Stimulated activated naive CD8-positive, alpha-beta T cell treated with anti-CD3 and anti-CD28 coated beads, Interleukin-15, Interleukin-2, amounts not matched to agents 100 ng/mL and 50 ng/mL, for 24 hours (primary cell): ENCODE data around the gene ST13.

Experiments
- H3K27ac Mint-ChIP-seq: one replicate; pipeline ENCODE4 v1.8.0; 2021; ENCODE audit warnings: mild to moderate bottlenecking, mixed read lengths
- H3K27me3 Mint-ChIP-seq: one replicate; pipeline ENCODE4 v1.8.0; 2021; ENCODE audit warnings: mixed read lengths
- H3K36me3 Mint-ChIP-seq: one replicate; pipeline ENCODE4 v1.8.0; 2021; ENCODE audit warnings: low read depth, mixed read lengths
- H3K4me1 Mint-ChIP-seq: one replicate; pipeline ENCODE4 v1.8.0; 2021; ENCODE audit warnings: low read depth, mixed read lengths
- H3K4me3 Mint-ChIP-seq: one replicate; pipeline ENCODE4 v1.8.0; 2021; ENCODE audit warnings: mild to moderate bottlenecking, mixed read lengths
- H3K9me3 Mint-ChIP-seq: one replicate; pipeline ENCODE4 v1.8.0; 2021; ENCODE audit warnings: mixed read lengths

ST13 gene

GRCh38 chr22:40818747-40819598 is 37.5 kb downstream of the ST13 start, which contains the start of gene SLC25A17:
Gene SLC25A17 (minus strand): TSS chr22:40819346. CDS start chr22:40819248, 98 bp downstream.
- Mint-ChIP-seq H3K4me1 (peaks cover 34% of the 10 kb centered on the region), H3K27me3 (no peaks in the 10 kb centered on the region), H3K4me3 (peak within 1 kb of the TSS; percentile 88), H3K27ac (peak within 1 kb of the TSS; percentile 94), H3K9me3 (no peaks in the 10 kb centered on the region), H3K36me3 (peaks cover 39% of the 10 kb centered on the region)

GRCh38 chr22:40818192-40818746 is 38.2 kb downstream of the ST13 start:
- Mint-ChIP-seq H3K27ac (peak overlapping the region; percentile 94), H3K4me3 (peak overlapping the region; percentile 88), H3K36me3 (peaks cover 36% of the 10 kb centered on the region), H3K27me3 (no peaks in the 10 kb centered on the region), H3K4me1 (peaks cover 34% of the 10 kb centered on the region), H3K9me3 (no peaks in the 10 kb centered on the region)

GRCh38 chr22:40817737-40818136 is 38.7 kb downstream of the ST13 start:
- H3K9me3 Mint-ChIP-seq = no peaks in the 10 kb centered on the region
- peak overlapping the region; percentile 75 for H3K27ac Mint-ChIP-seq

GRCh38 chr22:40813912-40814315 is 42.5 kb downstream of the ST13 start:
- no peaks in the 10 kb centered on the region for H3K27me3 Mint-ChIP-seq
- peaks cover 31% of the 10 kb centered on the region for H3K4me1 Mint-ChIP-seq
- H3K9me3 Mint-ChIP-seq = no peaks in the 10 kb centered on the region
- no peak overlapping the region for H3K4me3 Mint-ChIP-seq
- no peak overlapping the region for H3K27ac Mint-ChIP-seq
- peaks cover 36% of the 10 kb centered on the region for H3K36me3 Mint-ChIP-seq

More at GRCh38 chr22:40817737-40818136, 38.7 kb downstream of the ST13 start:
- Mint-ChIP-seq H3K4me3 (peak overlapping the region; percentile 88), H3K27me3 (no peaks in the 10 kb centered on the region), H3K36me3 (peaks cover 35% of the 10 kb centered on the region), H3K4me1 (peaks cover 34% of the 10 kb centered on the region)

- Mint-ChIP-seq H3K27ac (no peak overlapping the region), H3K27me3 (no peaks in the 10 kb centered on the region), H3K4me1 (peaks cover 5% of the 10 kb centered on the region), H3K4me3 (no peak overlapping the region), H3K36me3 (peaks cover 11% of the 10 kb centered on the region), H3K9me3 (no peaks in the 10 kb centered on the region)
These were observed 48.2 kb downstream of the ST13 start for GRCh38 chr22:40808018-40808841.

GRCh38 chr22:40806711-40807110 is 49.7 kb downstream of the ST13 start:
- no peak overlapping the region for H3K27ac Mint-ChIP-seq
- no peaks in the 10 kb centered on the region for H3K4me1 Mint-ChIP-seq
- H3K27me3 Mint-ChIP-seq = no peaks in the 10 kb centered on the region
- no peaks in the 10 kb centered on the region for H3K9me3 Mint-ChIP-seq
- no peak overlapping the region for H3K4me3 Mint-ChIP-seq
- peaks cover 6% of the 10 kb centered on the region for H3K36me3 Mint-ChIP-seq

GRCh38 chr22:40805699-40806203 is 50.7 kb downstream of the ST13 start:
- no peaks in the 10 kb centered on the region for H3K4me1 Mint-ChIP-seq
- no peaks in the 10 kb centered on the region for H3K27me3 Mint-ChIP-seq
- peaks cover 6% of the 10 kb centered on the region for H3K36me3 Mint-ChIP-seq
- H3K9me3 Mint-ChIP-seq = no peaks in the 10 kb centered on the region
- H3K27ac Mint-ChIP-seq = no peak overlapping the region
- H3K4me3 Mint-ChIP-seq = no peak overlapping the region

- Mint-ChIP-seq H3K4me1 (no peaks in the 10 kb centered on the region), H3K27ac (no peak overlapping the region), H3K4me3 (no peak overlapping the region), H3K27me3 (no peaks in the 10 kb centered on the region), H3K36me3 (peaks cover 6% of the 10 kb centered on the region), H3K9me3 (no peaks in the 10 kb centered on the region)
These were observed 51.2 kb downstream of the ST13 start for GRCh38 chr22:40805239-40805638.

- H3K9me3 Mint-ChIP-seq = no peaks in the 10 kb centered on the region
- H3K4me1 Mint-ChIP-seq = no peaks in the 10 kb centered on the region
- H3K27me3 Mint-ChIP-seq = no peaks in the 10 kb centered on the region
- no peak overlapping the region for H3K4me3 Mint-ChIP-seq
- no peak overlapping the region for H3K27ac Mint-ChIP-seq
- peaks cover 7% of the 10 kb centered on the region for H3K36me3 Mint-ChIP-seq
These were observed 53.1 kb downstream of the ST13 start for GRCh38 chr22:40803321-40803720.

- Mint-ChIP-seq H3K27me3 (no peaks in the 10 kb centered on the region), H3K27ac (no peak overlapping the region), H3K36me3 (peaks cover 14% of the 10 kb centered on the region), H3K4me3 (no peak overlapping the region), H3K4me1 (no peaks in the 10 kb centered on the region), H3K9me3 (no peaks in the 10 kb centered on the region)
These were observed 57.4 kb downstream of the ST13 start for GRCh38 chr22:40799008-40799407.

GRCh38 chr22:40797427-40797826 is 59.0 kb downstream of the ST13 start:
- Mint-ChIP-seq H3K27ac (no peak overlapping the region), H3K9me3 (no peaks in the 10 kb centered on the region), H3K4me1 (peaks cover 7% of the 10 kb centered on the region), H3K27me3 (no peaks in the 10 kb centered on the region), H3K4me3 (no peak overlapping the region), H3K36me3 (peaks cover 23% of the 10 kb centered on the region)

GRCh38 chr22:40792451-40792850 is 64.0 kb downstream of the ST13 start:
- no peaks in the 10 kb centered on the region for H3K27me3 Mint-ChIP-seq
- peaks cover 18% of the 10 kb centered on the region for H3K4me1 Mint-ChIP-seq
- H3K27ac Mint-ChIP-seq = no peak overlapping the region
- no peak overlapping the region for H3K4me3 Mint-ChIP-seq
- H3K36me3 Mint-ChIP-seq = peaks cover 47% of the 10 kb centered on the region
- H3K9me3 Mint-ChIP-seq = no peaks in the 10 kb centered on the region

- H3K4me3 Mint-ChIP-seq = no peak overlapping the region
- H3K4me1 Mint-ChIP-seq = peaks cover 18% of the 10 kb centered on the region
- no peaks in the 10 kb centered on the region for H3K9me3 Mint-ChIP-seq
- H3K36me3 Mint-ChIP-seq = peaks cover 51% of the 10 kb centered on the region
- H3K27me3 Mint-ChIP-seq = no peaks in the 10 kb centered on the region
- H3K27ac Mint-ChIP-seq = no peak overlapping the region
These were observed 65.2 kb downstream of the ST13 start for GRCh38 chr22:40791241-40791640.

- Mint-ChIP-seq H3K27ac (peak overlapping the region; percentile 21), H3K27me3 (no peaks in the 10 kb centered on the region), H3K36me3 (peaks cover 64% of the 10 kb centered on the region), H3K4me1 (peaks cover 18% of the 10 kb centered on the region), H3K4me3 (no peak overlapping the region), H3K9me3 (no peaks in the 10 kb centered on the region)
These were observed 67.3 kb downstream of the ST13 start for GRCh38 chr22:40789131-40789530.

GRCh38 chr22:40782521-40782920 is 73.9 kb downstream of the ST13 start:
- H3K36me3 Mint-ChIP-seq = peaks cover 57% of the 10 kb centered on the region

More at GRCh38 chr22:40782521-40782920, 73.9 kb downstream of the ST13 start:
- Mint-ChIP-seq H3K4me1 (no peaks in the 10 kb centered on the region), H3K9me3 (no peaks in the 10 kb centered on the region), H3K27ac (no peak overlapping the region), H3K4me3 (no peak overlapping the region), H3K27me3 (no peaks in the 10 kb centered on the region)
